Cardiac fibroblast (primary cell): ENCODE data around the gene CDC42EP5.

Experiments used
- DNase-seq, 2 donors: peaks; one replicate each; pipeline versions ENCODE4 v3.0.0 to v3.0.0-alpha.2; 2010; ENCODE audit warnings: low read depth in 2 of 2
- H3K4me3 ChIP-seq, 2 donors: replicated peaks in 1 of 2; 1 replicate in 1 of 2; 2 replicates in 1 of 2; pipeline ENCODE4 v1.5.1; 2011; ENCODE audit warnings: low read depth in 2 of 2, low read length in 2 of 2, mild to moderate bottlenecking in 2 of 2, moderate library complexity in 1 of 2
- TF ChIP-seq, protein P1 (sequence below): IDR thresholded peaks from one replicate; pipeline ENCODE4 v1.5.1; 2011; ENCODE audit warnings: low read depth, mild to moderate bottlenecking, low read length, inconsistent platforms

The CDC42EP5 gene

DNA sequence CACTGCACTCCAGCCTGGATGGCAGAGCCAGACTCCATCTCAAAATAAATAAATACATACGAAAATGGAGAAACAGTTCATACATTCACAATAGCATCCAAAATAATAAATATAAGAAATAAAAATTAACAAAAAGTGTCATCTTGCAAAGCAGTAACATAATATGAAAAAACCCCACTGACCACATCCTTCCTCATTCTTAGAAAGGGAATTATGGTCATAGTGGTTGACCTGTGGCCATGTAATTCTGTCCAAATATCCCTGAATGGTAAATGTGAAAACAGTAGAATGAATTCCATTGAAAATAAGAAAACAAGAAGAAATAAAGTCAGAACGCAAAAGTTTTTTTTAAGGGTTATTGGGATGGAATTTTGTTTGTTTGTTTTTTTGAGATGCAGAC lies 7.0 kb upstream of the CDC42EP5 start:
- TF ChIP-seq, protein P1, sequence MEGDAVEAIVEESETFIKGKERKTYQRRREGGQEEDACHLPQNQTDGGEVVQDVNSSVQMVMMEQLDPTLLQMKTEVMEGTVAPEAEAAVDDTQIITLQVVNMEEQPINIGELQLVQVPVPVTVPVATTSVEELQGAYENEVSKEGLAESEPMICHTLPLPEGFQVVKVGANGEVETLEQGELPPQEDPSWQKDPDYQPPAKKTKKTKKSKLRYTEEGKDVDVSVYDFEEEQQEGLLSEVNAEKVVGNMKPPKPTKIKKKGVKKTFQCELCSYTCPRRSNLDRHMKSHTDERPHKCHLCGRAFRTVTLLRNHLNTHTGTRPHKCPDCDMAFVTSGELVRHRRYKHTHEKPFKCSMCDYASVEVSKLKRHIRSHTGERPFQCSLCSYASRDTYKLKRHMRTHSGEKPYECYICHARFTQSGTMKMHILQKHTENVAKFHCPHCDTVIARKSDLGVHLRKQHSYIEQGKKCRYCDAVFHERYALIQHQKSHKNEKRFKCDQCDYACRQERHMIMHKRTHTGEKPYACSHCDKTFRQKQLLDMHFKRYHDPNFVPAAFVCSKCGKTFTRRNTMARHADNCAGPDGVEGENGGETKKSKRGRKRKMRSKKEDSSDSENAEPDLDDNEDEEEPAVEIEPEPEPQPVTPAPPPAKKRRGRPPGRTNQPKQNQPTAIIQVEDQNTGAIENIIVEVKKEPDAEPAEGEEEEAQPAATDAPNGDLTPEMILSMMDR: no peak
- H3K4me3 ChIP-seq: no peak overlapping the region
- DNase-seq: no peak

DNA sequence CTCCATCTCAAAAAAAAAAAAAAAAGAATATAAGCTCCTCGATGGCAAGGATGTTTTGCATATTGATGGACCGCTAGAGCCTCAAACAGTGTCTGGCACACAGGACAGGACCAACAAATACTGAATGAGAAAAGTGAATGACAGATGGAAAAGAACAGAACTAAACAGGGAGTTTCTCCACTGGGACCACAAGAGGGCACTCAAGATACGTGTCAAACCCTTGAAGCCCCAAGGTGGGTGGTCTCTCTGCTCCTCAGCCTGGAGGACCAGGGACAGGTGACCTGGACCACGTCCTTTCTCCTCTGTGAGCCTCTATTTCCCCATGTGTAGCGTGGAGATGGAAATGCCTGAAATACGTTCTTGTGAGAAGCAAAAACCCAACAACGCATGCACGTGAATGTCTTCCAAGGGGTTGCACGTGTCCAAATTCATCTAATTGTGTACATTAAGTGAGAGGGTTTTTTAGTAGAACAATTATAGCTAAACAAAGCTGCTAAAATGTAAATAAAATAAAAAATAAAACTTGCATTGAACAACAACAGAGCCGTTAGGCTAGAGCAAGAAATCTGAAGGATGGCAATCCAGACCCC lies 5.7 kb upstream of the CDC42EP5 start:
- DNase-seq: peak; percentile 63 to 66
- TF ChIP-seq, protein P1: peak; percentile 55
- no peak overlapping the region for H3K4me3 ChIP-seq

DNA sequence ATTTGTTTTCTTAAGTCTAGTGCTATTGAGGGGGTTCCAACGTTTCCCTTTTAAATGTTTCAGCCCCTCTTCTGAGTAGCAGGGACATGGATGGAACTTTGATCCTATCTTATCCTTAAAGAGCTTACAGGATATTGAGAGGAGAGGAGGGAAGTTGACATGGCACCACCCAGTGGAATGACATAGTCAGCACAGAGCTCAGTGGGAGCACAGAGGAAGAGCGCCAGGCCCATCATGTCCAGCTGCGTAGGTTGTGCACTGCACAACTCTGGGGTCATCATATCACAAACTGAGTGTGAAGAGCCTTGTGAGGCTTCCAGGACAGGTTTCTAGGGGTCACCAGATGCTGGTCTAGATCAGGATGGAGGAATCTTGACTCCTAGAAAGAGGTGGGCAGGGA lies 4.6 kb upstream of the CDC42EP5 start:
- DNase-seq: no peak
- H3K4me3 ChIP-seq: no peak overlapping the region
- TF ChIP-seq, protein P1: no peak

DNA sequence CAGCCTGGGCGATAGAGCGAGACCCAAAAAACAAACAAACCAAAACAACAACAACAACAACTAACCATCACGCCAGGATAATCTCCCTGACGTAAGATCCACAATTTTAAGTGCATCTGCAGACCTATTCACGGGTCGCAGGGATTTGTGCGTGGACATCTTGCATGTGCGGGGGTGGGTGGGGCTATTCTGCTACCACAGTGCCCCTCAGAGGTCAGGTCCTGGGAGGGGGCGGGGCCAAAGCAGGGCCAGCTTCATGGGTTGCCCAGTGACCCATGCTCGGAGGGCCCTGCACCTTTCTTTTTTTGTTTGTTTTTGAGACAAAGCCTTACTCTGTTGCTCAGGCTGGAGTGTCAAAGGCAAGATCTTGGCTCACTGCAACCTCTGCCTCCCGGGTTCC lies 2.6 kb upstream of the CDC42EP5 start:
- TF ChIP-seq, protein P1: no peak
- H3K4me3 ChIP-seq: no peak overlapping the region
- no peak for DNase-seq

DNA sequence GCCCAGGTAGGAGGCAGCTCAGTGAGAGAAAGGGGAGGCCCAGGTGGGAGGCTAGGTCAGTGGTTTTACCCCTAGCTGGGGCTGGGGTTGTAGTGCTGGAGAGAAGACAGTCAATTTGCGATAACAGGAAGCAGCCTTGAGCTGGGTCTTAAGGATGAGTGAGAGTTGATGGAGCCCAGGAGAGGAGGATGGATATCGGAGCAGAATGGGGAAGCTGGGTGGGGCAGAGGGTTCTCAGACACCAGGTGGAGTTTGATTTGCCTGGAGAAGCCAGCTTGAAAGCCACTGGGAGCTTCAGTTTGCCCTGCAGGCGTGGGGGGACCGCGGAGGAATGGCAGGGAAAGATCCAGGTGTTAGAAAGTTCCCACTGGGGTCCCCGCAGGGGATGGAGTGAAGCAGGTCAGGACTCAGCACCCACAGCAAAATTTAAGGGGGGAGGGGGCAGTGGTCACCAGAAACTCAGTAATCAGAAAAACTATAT lies 836 bp upstream of the CDC42EP5 start:
- TF ChIP-seq, protein P1: no peak
- peak overlapping the region in 1 of 2 donors; percentile 66 for H3K4me3 ChIP-seq
- DNase-seq: no peak

DNA sequence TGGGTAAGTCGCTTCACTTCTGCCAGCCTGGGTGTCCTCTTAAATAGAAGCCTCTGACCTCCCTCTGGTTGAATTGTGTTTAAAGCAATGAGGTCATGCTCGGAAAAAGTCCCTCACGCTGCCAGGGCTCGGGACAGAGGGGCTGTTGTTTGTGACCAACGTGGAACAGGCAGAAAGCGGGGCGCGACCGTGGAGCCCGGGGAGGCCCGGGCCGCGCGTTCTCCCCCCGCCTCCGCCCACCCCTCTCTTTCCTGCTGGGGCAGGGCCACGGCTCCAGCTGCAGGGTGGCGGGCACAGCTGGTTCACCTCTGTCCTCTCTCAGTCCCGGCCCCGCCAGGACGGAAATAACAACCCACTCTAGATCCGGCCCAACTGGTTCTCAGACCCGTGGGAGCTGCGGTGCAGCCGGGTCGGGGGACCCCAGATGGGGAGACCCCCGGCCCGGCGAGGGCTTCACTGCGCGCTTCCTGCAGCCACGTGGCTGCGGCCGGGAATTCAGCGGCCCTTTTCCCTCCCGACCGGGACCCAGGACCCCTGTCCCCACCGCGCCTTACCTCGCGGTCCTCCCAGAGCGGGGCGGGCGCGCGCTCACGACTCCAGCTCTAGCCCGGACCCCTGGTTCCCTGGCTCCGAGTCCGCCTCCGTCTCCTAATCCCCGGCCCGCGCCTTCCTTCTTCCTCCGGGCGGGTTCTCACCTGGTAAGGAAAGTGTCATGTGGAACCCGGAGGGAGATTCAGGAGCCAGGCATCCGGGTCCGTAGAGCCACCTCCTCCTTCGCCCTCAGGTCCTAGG lies 1.9 kb downstream of the CDC42EP5 start:
- H3K4me3 ChIP-seq: peak overlapping the region; percentile 47 to 53
- peak in 1 of 2 donors; percentile 48 for DNase-seq

More for the DNA sequence above, 1.9 kb downstream of the CDC42EP5 start:
- TF ChIP-seq, protein P1: no peak
